Eye (tissue), 1 donor: ENCODE data around the gene CPEB2.
"Not testable (repeated sequence)": the region's sequence is repeated elsewhere in the genome, so short reads cannot be mapped to it uniquely, and the experiment has no call there.

ENCODE experiments used
- DNase-seq: peaks from one replicate; pipeline ENCODE4 v3.0.0-alpha.2; 2015

CPEB2 gene

DNA sequence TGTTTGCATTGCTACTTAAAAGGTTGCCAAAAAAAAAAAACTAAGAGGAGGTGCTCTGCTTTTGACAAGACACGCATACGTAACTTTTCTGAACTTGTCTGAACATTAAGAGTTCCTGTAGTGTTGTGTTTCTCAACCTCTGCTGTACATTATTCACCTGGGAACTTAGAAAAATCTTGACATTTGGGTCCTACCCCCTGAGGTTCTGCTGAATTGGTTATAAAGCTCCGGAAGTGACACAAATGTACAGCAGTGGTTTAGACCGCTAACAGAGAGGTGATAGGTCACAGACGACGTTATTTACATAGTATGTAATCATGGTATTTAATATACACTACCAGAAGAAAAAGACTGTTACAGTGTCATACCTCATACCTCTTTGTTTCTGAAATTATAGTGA lies 61.1 kb downstream of the CPEB2 start:
- DNase-seq = no peak

DNA sequence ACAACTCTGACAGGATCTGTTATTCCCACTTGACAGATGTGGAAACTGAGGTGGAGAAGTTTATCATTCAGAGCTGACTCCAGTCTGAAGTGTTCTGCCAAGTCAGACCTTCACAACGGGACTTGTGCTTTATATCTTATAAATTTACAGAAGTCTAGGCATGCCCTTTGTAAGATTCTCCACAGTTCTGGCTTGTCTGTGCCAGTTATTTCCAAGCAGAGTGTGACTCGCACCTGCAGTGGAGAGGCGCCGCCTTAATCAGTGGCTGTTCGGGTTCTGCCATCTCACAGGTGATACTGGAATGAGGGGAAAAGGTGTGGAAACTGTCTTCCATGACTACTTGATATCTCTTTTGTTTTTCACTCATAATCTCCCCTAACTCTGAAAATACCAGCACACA lies 63.2 kb downstream of the CPEB2 start:
- no peak for DNase-seq

- DNase-seq = no peak
Measured at GRCh38 chr4:15066140-15066539, 63.9 kb downstream of the CPEB2 start.

DNA sequence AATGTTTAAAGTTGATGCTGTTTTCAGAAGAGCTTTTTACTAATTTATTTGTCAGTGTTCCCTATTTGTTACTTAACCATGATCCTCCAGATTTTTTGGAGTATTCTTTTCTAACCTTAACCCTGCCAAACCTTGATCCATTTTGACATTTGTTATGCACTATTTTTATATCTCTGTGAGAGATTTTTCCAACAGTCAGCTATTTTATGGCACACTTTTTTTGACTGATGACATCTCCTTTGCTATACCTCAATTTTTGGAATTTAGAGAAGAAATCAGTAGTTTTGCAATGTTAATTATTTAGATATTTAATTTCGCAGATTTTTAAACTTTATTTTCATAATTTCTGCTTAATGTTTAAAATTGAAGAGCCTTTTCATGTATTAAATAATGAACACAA lies 66.0 kb downstream of the CPEB2 start:
- no peak for DNase-seq

- no peak for DNase-seq
Measured at GRCh38 chr4:15075875-15076274, 73.6 kb downstream of the CPEB2 start.

GRCh38 chr4:15077969-15078368 lies 75.7 kb downstream of the CPEB2 start:
- no peak for DNase-seq

DNA sequence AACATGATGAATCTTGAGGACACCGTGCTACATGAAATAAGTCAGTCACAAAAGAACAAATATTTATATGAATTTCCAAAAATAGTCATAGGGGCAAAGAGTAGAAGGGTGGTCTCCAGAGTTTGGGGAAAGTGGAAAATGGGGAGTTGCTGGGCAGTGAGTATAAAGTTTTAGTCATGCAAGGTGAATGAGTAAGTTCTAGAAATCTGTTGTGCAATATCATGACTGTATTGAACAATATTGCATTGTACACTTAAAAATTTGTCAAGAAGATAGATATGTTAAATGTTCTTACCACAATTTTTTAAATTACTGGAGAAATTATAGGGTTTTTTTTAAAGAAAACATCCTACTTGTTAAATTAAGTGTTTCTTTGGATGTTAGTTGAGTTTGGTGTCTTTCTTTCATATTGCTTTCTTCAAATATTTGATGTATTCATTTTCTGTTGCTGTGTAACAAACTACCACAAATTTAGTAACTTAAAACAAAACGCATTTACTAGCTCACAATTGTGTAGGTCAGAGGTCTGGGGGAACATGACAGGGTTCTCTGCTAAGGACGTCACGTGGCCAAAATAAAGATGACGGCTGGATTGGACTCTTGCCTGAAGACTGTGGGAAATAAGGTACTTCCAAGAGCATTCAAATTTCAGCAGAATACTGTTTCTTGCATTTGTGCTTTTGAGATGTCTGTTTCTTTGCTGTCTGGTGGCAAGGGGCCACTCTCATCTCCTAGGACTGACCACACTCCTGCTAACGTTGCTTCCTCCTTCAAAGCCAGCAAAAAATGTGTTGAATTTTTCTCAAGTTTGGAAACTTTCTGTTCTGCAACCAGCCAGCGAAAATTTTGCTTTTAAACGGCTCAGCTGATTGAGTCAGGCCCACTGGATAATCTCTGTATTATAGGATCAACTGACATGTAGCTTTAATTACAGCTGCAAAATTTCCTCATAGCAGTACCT lies 76.7 kb downstream of the CPEB2 start:
- no peak for DNase-seq

- DNase-seq = no peak
Measured at GRCh38 chr4:15084780-15085179, 82.5 kb downstream of the CPEB2 start.

DNA sequence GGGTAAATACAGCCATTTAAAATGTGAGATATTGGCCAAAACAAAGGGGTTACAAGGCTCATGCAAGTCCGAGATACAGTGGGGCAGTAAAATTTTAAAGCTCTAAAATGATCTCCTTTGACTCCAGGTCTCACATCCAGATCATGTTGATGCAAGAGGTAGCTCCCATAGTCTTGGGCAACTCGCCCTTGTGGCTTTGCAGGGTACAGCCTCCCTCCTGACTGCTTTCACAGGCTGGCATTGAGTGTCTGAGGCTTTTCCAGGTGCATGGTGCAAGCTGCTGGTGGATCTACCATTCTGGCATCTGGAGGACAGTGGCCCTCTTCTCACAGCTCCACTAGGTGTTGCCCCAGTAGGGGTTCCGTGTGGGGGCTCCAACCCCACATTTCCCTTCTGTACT lies 83.5 kb downstream of the CPEB2 start:
- not testable (repeated sequence) for DNase-seq

GRCh38 chr4:15086259-15086658 lies 84.0 kb downstream of the CPEB2 start:
- not testable (repeated sequence) for DNase-seq

DNA sequence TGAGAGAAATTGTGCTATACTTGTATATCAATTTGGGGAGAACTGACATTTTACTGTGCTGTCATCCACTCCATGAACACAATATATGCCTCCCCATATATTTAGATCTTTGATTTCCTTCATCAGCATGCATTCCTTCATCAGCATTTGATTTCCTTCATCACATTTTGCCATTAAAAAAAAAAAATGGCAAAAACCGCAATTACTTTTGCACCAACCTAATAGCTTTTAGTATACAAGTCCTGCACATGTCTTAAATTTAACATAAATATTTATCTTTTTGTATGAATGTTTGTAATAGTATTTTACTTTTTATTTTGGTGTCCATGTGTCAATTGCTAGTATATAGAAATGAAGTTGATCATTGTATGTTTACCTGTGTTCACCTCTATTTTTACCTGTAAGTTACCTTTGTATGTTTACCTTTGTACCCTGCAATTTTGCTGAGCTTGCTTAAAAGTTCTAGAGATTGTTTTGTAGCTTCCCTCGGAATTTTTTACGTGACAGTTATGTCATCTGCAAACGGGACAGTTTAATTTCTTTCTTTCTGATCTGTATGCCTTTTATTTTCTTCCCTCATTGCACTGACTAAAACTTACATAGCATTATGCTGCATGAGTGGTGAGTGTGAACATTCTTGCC lies 86.2 kb downstream of the CPEB2 start:
- no peak for DNase-seq

- no peak for DNase-seq
Measured at GRCh38 chr4:15089979-15090378, 87.7 kb downstream of the CPEB2 start.

GRCh38 chr4:15100380-15100779 lies 98.1 kb downstream of the CPEB2 start:
- no peak for DNase-seq

DNA sequence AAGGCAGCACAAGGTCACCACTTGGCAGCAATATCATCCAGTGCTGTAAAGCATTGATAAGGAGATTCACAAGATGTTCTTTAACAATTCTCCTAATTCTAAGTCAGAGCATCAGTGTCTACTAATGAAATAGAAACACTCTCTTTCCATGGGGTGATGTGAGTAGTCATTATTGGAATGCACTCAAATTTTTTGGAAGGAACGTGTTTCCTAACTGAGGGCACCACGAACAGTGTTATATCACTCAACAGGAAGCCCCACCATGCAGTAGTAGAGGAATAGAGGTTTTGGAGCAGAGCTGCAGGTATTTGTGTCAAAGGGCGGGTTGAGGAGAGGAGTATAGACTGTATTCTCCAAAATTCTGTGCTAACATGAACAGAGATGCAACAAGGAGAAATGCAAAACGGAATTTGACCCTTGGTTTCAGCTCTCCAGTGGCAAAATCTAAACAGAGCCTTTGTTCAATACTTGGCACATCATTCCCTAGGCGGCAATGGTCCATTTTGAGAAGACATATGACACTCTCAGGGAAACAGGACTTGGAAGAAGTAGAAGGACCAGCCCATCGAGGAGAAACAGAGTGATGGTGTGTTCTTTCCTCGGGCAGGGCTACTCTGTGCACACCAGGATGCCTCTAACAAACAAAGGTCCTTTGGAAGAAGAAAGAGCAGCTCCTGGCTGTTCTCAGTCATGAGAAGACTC lies 98.9 kb downstream of the CPEB2 start:
- no peak for DNase-seq

- DNase-seq = no peak
Measured at GRCh38 chr4:15104825-15105224, 102.5 kb downstream of the CPEB2 start.

DNA sequence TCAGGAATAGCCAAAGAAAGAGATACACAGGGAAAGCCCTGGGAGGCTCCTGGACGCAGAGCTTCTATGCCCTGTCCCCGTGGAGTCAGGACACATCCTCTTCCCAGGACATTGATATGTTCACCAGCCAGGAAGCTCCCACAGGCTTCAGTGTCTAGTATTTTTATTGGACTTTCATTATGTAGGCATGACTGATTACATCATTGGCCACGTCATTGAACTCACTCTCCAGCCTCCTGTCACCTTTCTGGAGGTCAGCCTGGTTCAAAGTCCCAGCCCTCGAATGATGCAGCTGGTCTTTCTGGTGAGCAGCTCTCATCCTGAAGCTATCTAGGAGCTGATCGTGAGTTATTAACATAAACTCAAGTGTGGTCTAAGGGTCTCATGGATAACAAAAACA lies 104.1 kb downstream of the CPEB2 start:
- DNase-seq = peak; percentile 30

DNA sequence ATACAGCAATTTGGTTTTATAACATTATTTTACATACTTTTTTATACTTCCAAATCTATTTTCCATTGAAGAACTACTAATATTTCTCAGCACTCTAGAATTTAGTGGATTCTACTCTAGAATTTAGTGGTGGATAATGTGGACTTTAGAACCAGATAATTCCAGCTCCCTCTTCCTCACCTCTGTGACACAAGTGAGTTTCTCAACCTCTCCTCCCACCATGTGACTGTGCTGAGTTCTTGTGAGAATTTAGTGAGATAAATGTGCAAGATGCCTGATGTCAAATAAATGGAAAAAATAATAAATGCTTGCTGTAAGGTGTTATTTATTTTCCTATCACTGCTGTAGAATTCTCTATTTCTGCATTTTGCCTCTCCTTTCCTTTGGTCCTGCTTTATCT lies 107.3 kb downstream of the CPEB2 start:
- no peak for DNase-seq

DNA sequence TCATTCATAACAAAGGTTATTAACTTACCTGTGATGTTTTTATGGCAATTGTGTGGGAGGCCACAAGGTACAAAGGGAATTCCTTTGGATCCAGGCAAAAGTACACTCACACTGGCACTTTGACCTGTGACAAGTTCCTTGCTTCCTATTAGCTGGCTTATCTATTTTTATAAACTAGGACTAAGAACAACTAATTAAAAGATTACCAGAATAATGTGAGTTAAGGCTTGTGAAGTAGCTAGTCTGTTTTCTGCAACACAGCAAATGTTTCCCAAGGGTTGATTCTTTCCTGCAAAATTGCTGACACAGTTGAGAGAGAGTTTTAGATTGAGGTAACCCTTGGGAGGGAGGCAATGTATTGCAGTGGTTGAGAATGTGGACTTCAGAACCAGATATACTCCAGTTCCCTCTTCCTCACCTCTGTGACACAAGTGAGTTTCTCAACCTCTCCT lies 107.9 kb downstream of the CPEB2 start:
- no peak for DNase-seq

DNA sequence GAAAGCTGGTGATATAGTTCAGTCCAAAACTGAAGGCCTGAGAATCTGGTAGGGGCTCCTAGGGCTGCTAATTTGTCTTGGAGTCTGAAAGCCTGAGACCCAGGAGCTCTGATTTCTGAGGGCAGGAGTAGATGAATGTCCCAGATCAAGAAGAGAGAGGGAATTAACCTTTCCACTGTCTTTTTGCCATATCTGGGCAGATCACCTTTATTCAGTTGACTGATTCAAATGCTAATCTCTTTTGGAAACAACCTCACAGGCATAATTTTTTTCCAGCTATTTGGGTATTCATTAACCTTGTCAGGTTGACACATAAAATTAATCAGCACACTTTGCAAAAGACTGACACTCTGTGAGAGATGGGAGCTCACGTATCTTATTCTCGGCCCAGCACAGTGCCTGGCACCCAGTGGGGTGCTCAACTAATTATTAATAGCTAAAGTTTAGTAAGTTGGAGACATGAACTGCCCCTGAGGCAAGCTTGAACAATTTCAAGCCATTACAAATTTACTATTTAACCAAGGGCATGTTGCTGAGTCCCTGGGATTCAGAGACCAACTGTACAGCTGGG lies 114.3 kb downstream of the CPEB2 start:
- no peak for DNase-seq

- DNase-seq = no peak
Measured at GRCh38 chr4:15117270-15117946, 115.1 kb downstream of the CPEB2 start.

DNA sequence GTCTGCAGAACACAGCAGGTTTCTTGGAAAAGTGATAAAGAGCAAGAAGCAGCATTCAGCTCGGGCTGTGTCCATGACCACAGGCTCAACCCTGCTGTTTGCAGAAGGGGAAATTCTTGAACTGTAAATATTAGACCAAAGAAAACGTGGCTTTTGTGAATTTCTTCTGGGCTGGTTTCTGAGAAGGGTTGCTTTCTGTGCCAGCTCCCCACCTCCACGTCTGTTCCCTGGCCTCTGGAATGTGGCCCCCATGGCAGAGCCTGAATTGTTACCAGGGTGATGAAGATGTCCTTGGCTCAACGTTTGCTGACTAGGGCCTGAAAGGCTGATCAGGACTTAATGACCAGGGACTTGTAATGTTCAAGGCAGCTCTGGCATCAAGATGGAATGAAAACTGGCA lies 116.0 kb downstream of the CPEB2 start:
- DNase-seq = no peak
